GM18520 (cell line): Measurements from ENCODE around the gene JAZF1.

Source experiments
- ATAC-seq: cut with Tn5 transposase; IDR thresholded peaks from one replicate; pipeline ENCODE4 v1.9.1; 2021; ENCODE audit not compliant: unreplicated experiment

Gene JAZF1

GRCh38 chr7:28052933-28053332 lies 127.7 kb downstream of the JAZF1 start:
- ATAC-seq, result no peak

- no peak for ATAC-seq
Observed at GRCh38 chr7:28048694-28049093, 131.9 kb downstream of the JAZF1 start.

- ATAC-seq, result no peak
Observed at GRCh38 chr7:28046035-28046434, 134.6 kb downstream of the JAZF1 start.

GRCh38 chr7:28045592-28045991 lies 135.0 kb downstream of the JAZF1 start:
- no peak for ATAC-seq

- no peak for ATAC-seq
Observed at GRCh38 chr7:28044825-28045224, 135.8 kb downstream of the JAZF1 start.

- no peak for ATAC-seq
Observed at GRCh38 chr7:28042721-28043120, 137.9 kb downstream of the JAZF1 start.

- no peak for ATAC-seq
Observed at GRCh38 chr7:28041508-28042314, 138.9 kb downstream of the JAZF1 start.

GRCh38 chr7:28038175-28038797 lies 142.3 kb downstream of the JAZF1 start:
- ATAC-seq, result no peak

GRCh38 chr7:28037220-28038010 lies 143.2 kb downstream of the JAZF1 start:
- ATAC-seq, result peak; percentile 85

- ATAC-seq, result no peak
Observed at GRCh38 chr7:28036696-28037095, 143.9 kb downstream of the JAZF1 start.

- no peak for ATAC-seq
Observed at GRCh38 chr7:28033386-28033785, 147.2 kb downstream of the JAZF1 start.

- no peak for ATAC-seq
Observed at GRCh38 chr7:28032738-28033380, 147.7 kb downstream of the JAZF1 start.

- ATAC-seq, result no peak
Observed at GRCh38 chr7:28029051-28029450, 151.5 kb downstream of the JAZF1 start.

- ATAC-seq, result no peak
Observed at GRCh38 chr7:28028471-28028870, 152.1 kb downstream of the JAZF1 start.

- no peak for ATAC-seq
Observed at GRCh38 chr7:28026237-28026636, 154.4 kb downstream of the JAZF1 start.

- ATAC-seq, result no peak
Observed at GRCh38 chr7:28024786-28025334, 155.7 kb downstream of the JAZF1 start.

GRCh38 chr7:28020302-28020940 lies 160.2 kb downstream of the JAZF1 start:
- ATAC-seq, result peak; percentile 56

- no peak for ATAC-seq
Observed at GRCh38 chr7:28018856-28019465, 161.6 kb downstream of the JAZF1 start.

GRCh38 chr7:28018446-28018845 lies 162.1 kb downstream of the JAZF1 start:
- no peak for ATAC-seq

GRCh38 chr7:28018020-28018419 lies 162.6 kb downstream of the JAZF1 start:
- ATAC-seq, result no peak
